GM18868 (cell line): ENCODE data around the gene TBK1.
"Not testable (repeated sequence)": the region's sequence is repeated elsewhere in the genome, so short reads cannot be mapped to it uniquely, and the experiment has no call there.

Experiments used
- ATAC-seq: cut with Tn5 transposase; IDR thresholded peaks from one replicate; pipeline ENCODE4 v1.9.1; 2021; ENCODE audit warnings: mild to moderate bottlenecking, moderate library complexity; ENCODE audit not compliant: unreplicated experiment

TBK1 gene

GRCh38 chr12:64538121-64538520 is 86.2 kb downstream of the TBK1 start:
- ATAC-seq, result no peak

- ATAC-seq, result not testable (repeated sequence)
Observed at GRCh38 chr12:64542409-64543047, 90.6 kb downstream of the TBK1 start.

GRCh38 chr12:64544371-64545080 is 92.6 kb downstream of the TBK1 start:
- ATAC-seq, result no peak

- ATAC-seq, result no peak
Observed at GRCh38 chr12:64545081-64545382, 93.1 kb downstream of the TBK1 start.

GRCh38 chr12:64549108-64549507 is 97.2 kb downstream of the TBK1 start:
- ATAC-seq, result no peak

GRCh38 chr12:64550755-64551154 is 98.8 kb downstream of the TBK1 start:
- ATAC-seq, result no peak

GRCh38 chr12:64551676-64552075 is 99.8 kb downstream of the TBK1 start:
- no peak for ATAC-seq
